ENCODE results near the gene RAB23.
A peak's percentile ranks its signal among the peaks of the same experiment; 100 is the strongest.

RAB23 gene

GRCh38 chr6:57180596-57180995, 41.5 kb downstream of the RAB23 start:
- no peak for DNase-seq (ENCODE audit: low spot score)

GRCh38 chr6:57177545-57178265, 44.4 kb downstream of the RAB23 start:
- DNase-seq (ENCODE audit: low spot score) = no peak

- DNase-seq (ENCODE audit: low spot score) = no peak
Measured at GRCh38 chr6:57174511-57174907, 47.6 kb downstream of the RAB23 start.

- no peak for DNase-seq (ENCODE audit: low spot score)
Measured at GRCh38 chr6:57173886-57174510, 48.1 kb downstream of the RAB23 start.

GRCh38 chr6:57173056-57173885, 48.8 kb downstream of the RAB23 start:
- peak; percentile 41 for DNase-seq (ENCODE audit: low spot score)

- DNase-seq (ENCODE audit: low spot score) = peak; percentile 89
Measured at GRCh38 chr6:57172136-57173055, 49.7 kb downstream of the RAB23 start, which contains the start of gene BAG2. Gene BAG2 (plus strand): TSS chr6:57172326. CDS start chr6:57172698, 372 bp downstream.

- no peak for DNase-seq (ENCODE audit: low spot score)
Measured at GRCh38 chr6:57165080-57165479, 57.0 kb downstream of the RAB23 start.

GRCh38 chr6:57163956-57164355, 58.2 kb downstream of the RAB23 start:
- DNase-seq (ENCODE audit: low spot score) = no peak

GRCh38 chr6:57162516-57162915, 59.6 kb downstream of the RAB23 start:
- no peak for DNase-seq (ENCODE audit: low spot score)

GRCh38 chr6:57162028-57162427, 60.1 kb downstream of the RAB23 start:
- DNase-seq (ENCODE audit: low spot score) = no peak

GRCh38 chr6:57159127-57159526, 63.0 kb downstream of the RAB23 start:
- no peak for DNase-seq (ENCODE audit: low spot score)

- no peak for DNase-seq (ENCODE audit: low spot score)
Measured at GRCh38 chr6:57158658-57159057, 63.4 kb downstream of the RAB23 start.

GRCh38 chr6:57147955-57148858, 73.9 kb downstream of the RAB23 start:
- no peak for DNase-seq (ENCODE audit: low spot score)

- DNase-seq (ENCODE audit: low spot score) = no peak
Measured at GRCh38 chr6:57147401-57147800, 74.7 kb downstream of the RAB23 start.

- no peak for DNase-seq (ENCODE audit: low spot score)
Measured at GRCh38 chr6:57143690-57144089, 78.4 kb downstream of the RAB23 start.

GRCh38 chr6:57142178-57142525, 80.0 kb downstream of the RAB23 start:
- DNase-seq (ENCODE audit: low spot score) = no peak

GRCh38 chr6:57141451-57142177, 80.5 kb downstream of the RAB23 start:
- DNase-seq (ENCODE audit: low spot score) = no peak

GRCh38 chr6:57138026-57138425, 84.1 kb downstream of the RAB23 start:
- DNase-seq (ENCODE audit: low spot score) = no peak

- DNase-seq (ENCODE audit: low spot score) = no peak
Measured at GRCh38 chr6:57137350-57137749, 84.8 kb downstream of the RAB23 start.
